Mucosa of descending colon (tissue), 3 donors: ENCODE data around the gene CRCP. TPM values are rescaled to one million over a fixed set of nuclear protein-coding genes. Genes with fewer than 3 reads are reported as not detected.

Source experiments
- ATAC-seq: fragments of 200-7000 bp; cut with Tn5 transposase; one replicate; pipeline ENCODE4 v1.9.1; 2020; ENCODE audit warnings: mild to moderate bottlenecking, moderate library complexity
- DNase-seq, 3 donors: peaks; one replicate each; pipeline ENCODE4 v3.0.0-alpha.2; 2020
- H3K36me3 ChIP-seq: fragments of 200-600 bp; one replicate; pipeline ENCODE4 v1.8.0; 2021; ENCODE audit warnings: low read depth, mild to moderate bottlenecking
- H3K4me1 ChIP-seq: fragments of 200-600 bp; one replicate; pipeline ENCODE4 v1.8.0; 2021; ENCODE audit warnings: low read depth, mild to moderate bottlenecking
- H3K4me3 ChIP-seq: fragments of 200-600 bp; one replicate; pipeline ENCODE4 v1.8.0; 2021; ENCODE audit warnings: mild to moderate bottlenecking
- H3K9me3 ChIP-seq: fragments of 200-600 bp; one replicate; pipeline ENCODE4 v1.8.0; 2021; ENCODE audit warnings: mild to moderate bottlenecking
- CTCF ChIP-seq: fragments of 200-600 bp; IDR thresholded peaks from one replicate; pipeline ENCODE4 v1.8.0; 2022; ENCODE audit warnings: antibody characterized with exemption, mild to moderate bottlenecking
- intact Hi-C, 2 donors: fragments of 100-400 bp; cut with DNase I in 1 of 2; cut with micrococcal nuclease in 1 of 2; formaldehyde crosslinking; loops; one replicate each; pipeline versions ENCODE4 v1.11.0 to v1.11.1; 2022; cut with DNase I, micrococcal nuclease
- total RNA-seq, 3 donors: library from RNA; stranded (reverse); fragmentation: NEBNext Ultra II Directional in 2 of 3; extraction: Animal tissue kit (Norgen Biotek cat#: 25700) in 2 of 3; gene quantifications; one replicate each; pipeline versions ENCODE4 v1.2.1 to v1.2.4, GENCODE V29; 2021 to 2023
- donor health status: DM: no; HTN: no; CAD: no; lungs with moderate emphysema.
- donor health status: DM: no; HTN: no; CAD: no.
- donor health status: DM: no; HTN: yes; CAD: no.

CRCP gene
- total RNA-seq, 3 donors from 2014 or later = 37.3 to 43.9 (median 43.1) TPM

GRCh38 chr7:66157060-66157459 is 42.4 kb downstream of the CRCP start:
- TF ChIP-seq CTCF = no peak
- ATAC-seq = no peak
- intact Hi-C loops = no loop called here
- DNase-seq = no peak
- H3K36me3 ChIP-seq = no peaks in the 10 kb centered on the region
- no peaks in the 10 kb centered on the region for H3K9me3 ChIP-seq
- H3K4me1 ChIP-seq = no peaks in the 10 kb centered on the region
- no peak overlapping the region for H3K4me3 ChIP-seq

- H3K4me3 ChIP-seq = no peak overlapping the region
- no peaks in the 10 kb centered on the region for H3K9me3 ChIP-seq
- ATAC-seq = no peak
- DNase-seq = no peak
- H3K36me3 ChIP-seq = no peaks in the 10 kb centered on the region
- no peak for TF ChIP-seq CTCF
- H3K4me1 ChIP-seq = no peaks in the 10 kb centered on the region
- intact Hi-C loops = no loop called here
Measured at GRCh38 chr7:66162622-66163021, 48.0 kb downstream of the CRCP start.

- DNase-seq (no peak), ATAC-seq (no peak)
- intact Hi-C loops = no loop called here
- Histone ChIP-seq H3K9me3 (no peaks in the 10 kb centered on the region), H3K4me3 (no peak overlapping the region), H3K4me1 (no peaks in the 10 kb centered on the region), H3K36me3 (no peaks in the 10 kb centered on the region)
- TF ChIP-seq CTCF = no peak
Measured at GRCh38 chr7:66163186-66163610, 48.6 kb downstream of the CRCP start.

- Histone ChIP-seq H3K4me1 (no peaks in the 10 kb centered on the region), H3K4me3 (no peak overlapping the region), H3K9me3 (no peaks in the 10 kb centered on the region), H3K36me3 (no peaks in the 10 kb centered on the region)
- DNase-seq (no peak), ATAC-seq (no peak)
- TF ChIP-seq CTCF = no peak
- intact Hi-C loops = no loop called here
Measured at GRCh38 chr7:66164356-66164755, 49.7 kb downstream of the CRCP start.

GRCh38 chr7:66167773-66168387 is 53.2 kb downstream of the CRCP start:
- intact Hi-C loops = no loop called here
- Histone ChIP-seq H3K4me1 (no peaks in the 10 kb centered on the region), H3K9me3 (no peaks in the 10 kb centered on the region), H3K4me3 (no peak overlapping the region), H3K36me3 (no peaks in the 10 kb centered on the region)
- no peak for DNase-seq
- TF ChIP-seq CTCF = no peak
- ATAC-seq = no peak

GRCh38 chr7:66169616-66170015 is 55.0 kb downstream of the CRCP start:
- no peak for TF ChIP-seq CTCF
- H3K36me3 ChIP-seq = no peaks in the 10 kb centered on the region
- intact Hi-C loops = no loop called here
- no peak for ATAC-seq
- no peak overlapping the region for H3K4me3 ChIP-seq
- no peak for DNase-seq
- H3K9me3 ChIP-seq = no peaks in the 10 kb centered on the region
- no peaks in the 10 kb centered on the region for H3K4me1 ChIP-seq
